OCI-LY7 (cell line): ENCODE data around the gene PITPNM1. TPM values are rescaled to one million over a fixed set of nuclear protein-coding genes. Genes with fewer than 3 reads are reported as not detected.

Experiments
- BruUV-seq: library from RNA; stranded (reverse); fragments of 400-500 nt; replicated peaks from 2 replicates; lab custom pipeline; 2021; lab: Mats Ljungman, UMichigan
- CTCF ChIA-PET: fragments of 300-600 bp; sonication (Branson Sonifier 250); formaldehyde crosslinking; loops from one replicate; lab custom pipeline; 2022; ENCODE audit warnings: antibody characterized with exemption; ENCODE audit not compliant: unreplicated experiment; lab: Charles Lee
- POLR2A ChIA-PET: fragments of 300-600 bp; sonication (Branson Sonifier 250); formaldehyde crosslinking; loops from one replicate; lab custom pipeline; 2022; ENCODE audit warnings: antibody characterized with exemption; lab: Charles Lee
- DNase-seq: peaks from one replicate; pipeline ENCODE4 v3.0.0-alpha.2; 2015; ENCODE audit warnings: low spot score
- H2AFZ ChIP-seq: fragments of 200-600 bp; sonication (generic), shearing (Covaris generic); 2 replicates; pipeline ENCODE4 v1.6.1; 2014; ENCODE audit warnings: mild to moderate bottlenecking, antibody characterized with exemption, low read length, moderate library complexity
- H3K27ac ChIP-seq: fragments of 200-600 bp; sonication (generic); 2 replicates; pipeline ENCODE4 v1.5.1; 2014; ENCODE audit warnings: mixed run types, low read depth, mild to moderate bottlenecking, moderate library complexity, low read length, inconsistent platforms; ENCODE audit not compliant: poor library complexity, severe bottlenecking
- H3K36me3 ChIP-seq: fragments of 200-600 bp; sonication (generic); 2 replicates; pipeline ENCODE4 v1.6.1; 2014; ENCODE audit warnings: mild to moderate bottlenecking, antibody characterized with exemption, low read length, moderate library complexity, mixed read lengths; ENCODE audit not compliant: insufficient read depth
- H3K4me1 ChIP-seq: fragments of 200-600 bp; sonication (generic); 2 replicates; pipeline ENCODE4 v1.5.1; 2014; ENCODE audit warnings: mild to moderate bottlenecking, low read length; ENCODE audit not compliant: insufficient read depth, poor library complexity, severe bottlenecking
- H3K4me2 ChIP-seq: fragments of 200-600 bp; sonication (generic); 2 replicates; pipeline ENCODE4 v1.6.1; 2014; ENCODE audit warnings: mild to moderate bottlenecking, low read length
- H3K4me3 ChIP-seq: fragments of 200-600 bp; sonication (generic); 2 replicates; pipeline ENCODE4 v1.5.1; 2014; ENCODE audit warnings: mild to moderate bottlenecking, low read depth, low read length; ENCODE audit not compliant: poor library complexity, severe bottlenecking
- H3K79me2 ChIP-seq: fragments of 200-600 bp; sonication (generic); 2 replicates; pipeline ENCODE4 v1.6.1; 2016; ENCODE audit warnings: low read depth, mild to moderate bottlenecking, low read length, moderate library complexity, mixed read lengths; ENCODE audit not compliant: insufficient read depth
- H3K9me2 ChIP-seq: fragments of 200-600 bp; sonication (generic); 2 replicates; pipeline ENCODE4 v1.6.1; 2016; ENCODE audit warnings: mild to moderate bottlenecking, low read length, mixed read lengths; ENCODE audit not compliant: insufficient read depth
- H3K9me3 ChIP-seq: fragments of 200-600 bp; sonication (generic); 2 replicates; pipeline ENCODE4 v1.6.1; 2014; ENCODE audit warnings: mild to moderate bottlenecking, mixed run types, low read length, mixed read lengths
- H4K20me1 ChIP-seq: fragments of 200-600 bp; sonication (generic); 2 replicates; pipeline ENCODE4 v1.6.1; 2014; ENCODE audit warnings: mild to moderate bottlenecking, antibody characterized with exemption, low read length, moderate library complexity, mixed read lengths; ENCODE audit not compliant: insufficient read depth
- CTCF ChIP-seq: fragments of 200-600 bp; sonication (generic); conservative IDR thresholded peaks from 2 replicates; pipeline ENCODE4 v1.5.1; 2014; ENCODE audit warnings: mild to moderate bottlenecking, antibody characterized with exemption, low read length, moderate library complexity, mixed read lengths
- EZH2phosphoT487 ChIP-seq: fragments of 200-600 bp; sonication (generic); IDR thresholded peaks from 2 replicates; pipeline ENCODE4 v1.6.1; 2018; ENCODE audit warnings: low read depth, borderline replicate concordance, mild to moderate bottlenecking, mixed run types, antibody characterized with exemption, low read length, moderate library complexity, mixed read lengths
- intact Hi-C: fragments of 100-400 bp; cut with micrococcal nuclease; formaldehyde crosslinking; loops from one replicate; pipeline ENCODE4 v1.10.0; 2022; ENCODE audit not compliant: unreplicated experiment
- total RNA-seq, 2 experiments: library from RNA; depleted of rRNA in 1 of 2; stranded (reverse); fragments of >200 nt in 1 of 2; shearing (Covaris generic) in 1 of 2; gene quantifications; 2 replicates each; pipeline ENCODE4 v1.2.3, GENCODE V29; 2014 to 2022

The PITPNM1 gene
- total RNA-seq, 2 experiments from 2014 or later: 37.2 to 51.3 TPM

GRCh38 chr11:67495234-67496005, 9.7 kb downstream of the PITPNM1 start:
- Histone ChIP-seq H4K20me1 (no peaks in the 10 kb centered on the region), H3K4me2 (no peak overlapping the region), H3K9me2 (no peaks in the 10 kb centered on the region), H2AFZ (no peak overlapping the region), H3K79me2 (no peaks in the 10 kb centered on the region), H3K27ac (no peak overlapping the region), H3K4me3 (no peak overlapping the region), H3K36me3 (peaks cover 35% of the 10 kb centered on the region; the same call in 1 of the 2 replicates), H3K9me3 (no peaks in the 10 kb centered on the region), H3K4me1 (no peaks in the 10 kb centered on the region)
- intact Hi-C loops: no loop called here
- DNase-seq: no peak
- ChIA-PET CTCF (no interaction called here), POLR2A (no interaction called here)
- no TSS peak for BruUV-seq
- no peak for TF ChIP-seq CTCF
- TF ChIP-seq EZH2phosphoT487: no peak

GRCh38 chr11:67494371-67495233, 10.6 kb downstream of the PITPNM1 start:
- Histone ChIP-seq H3K79me2 (no peaks in the 10 kb centered on the region), H3K4me2 (no peak overlapping the region), H2AFZ (no peak overlapping the region), H3K27ac (no peak overlapping the region), H3K9me3 (no peaks in the 10 kb centered on the region), H3K9me2 (no peaks in the 10 kb centered on the region), H4K20me1 (no peaks in the 10 kb centered on the region), H3K4me1 (no peaks in the 10 kb centered on the region), H3K36me3 (peaks cover 43% of the 10 kb centered on the region; the same call in 1 of the 2 replicates), H3K4me3 (no peak overlapping the region)
- POLR2A ChIA-PET: no interaction called here
- CTCF ChIA-PET: no interaction called here
- intact Hi-C loops: no loop called here
- no peak for DNase-seq
- no peak for TF ChIP-seq EZH2phosphoT487
- no peak for TF ChIP-seq CTCF
- BruUV-seq: no TSS peak
